GM12878 (cell line): ENCODE results near the gene PRKAG2. TPM values are rescaled to one million over a fixed set of nuclear protein-coding genes. Genes with fewer than 3 reads are reported as not detected.

Experiments used
- ATAC-seq: fragments of 200-7000 bp; cut with Tn5 transposase; 3 replicates; pipeline ENCODE4 v1.9.1; 2020; ENCODE audit warnings: mild to moderate bottlenecking, moderate library complexity
- BruUV-seq: library from RNA; stranded (reverse); fragments of 400-500 nt; replicated peaks from 2 replicates; lab custom pipeline; 2021; lab: Mats Ljungman, UMichigan
- CTCF ChIA-PET: fragments of 300-600 bp; sonication (Branson Sonifier 250); formaldehyde crosslinking; extraction: SDS; loops from one replicate; lab custom pipeline; 2021; ENCODE audit warnings: inconsistent platforms; lab: Yijun Ruan, JAX
- POLR2A ChIA-PET: fragments of 350-600 bp; formaldehyde crosslinking; extraction: SDS; loops from one replicate; lab custom pipeline; 2021; ENCODE audit warnings: inconsistent platforms; lab: Charles Lee
- RAD21 ChIA-PET: fragments of 300-600 bp; sonication (Branson Sonifier 250); formaldehyde crosslinking; loops from one replicate; lab custom pipeline; 2023; ENCODE audit warnings: antibody characterized with exemption; ENCODE audit not compliant: unreplicated experiment; lab: Charles Lee
- SMC1A ChIA-PET: fragments of 300-600 bp; sonication (Branson Sonifier 250); formaldehyde crosslinking; loops from one replicate; lab custom pipeline; 2023; ENCODE audit not compliant: unreplicated experiment, uncharacterized antibody; lab: Charles Lee
- DNase-seq: peaks from one replicate; pipeline ENCODE4 v3.0.0-alpha.2; 2011; ENCODE audit warnings: low read depth, low spot score
- FAIRE-seq: peaks from 3 replicates; lab custom pipeline; 2011; peaks lifted over from hg19 to GRCh38; lab: Jason Lieb, UNC
- H2AFZ ChIP-seq: 2 replicates; pipeline ENCODE4 v1.6.0; 2011; ENCODE audit warnings: low read depth, low read length, control low read depth; ENCODE audit not compliant: control insufficient read depth
- H3K27ac ChIP-seq: 2 replicates; pipeline ENCODE4 v1.5.1; 2011; ENCODE audit warnings: control low read depth; ENCODE audit not compliant: control insufficient read depth, insufficient read depth
- H3K27me3 ChIP-seq, 2 experiments: replicated peaks in 1 of 2; 2 replicates each; pipeline versions ENCODE4 v1.6.0 to v1.6.1; 2011; ENCODE audit warnings: low read length in 1 of 2; ENCODE audit not compliant: control insufficient read depth in 2 of 2, insufficient read depth in 2 of 2
- H3K36me3 ChIP-seq, 2 experiments: 2 replicates each; pipeline ENCODE4 v1.5.1; 2011; ENCODE audit warnings: low read length in 1 of 2; ENCODE audit not compliant: control insufficient read depth in 2 of 2, insufficient read depth in 2 of 2
- H3K4me1 ChIP-seq: 2 replicates; pipeline ENCODE4 v1.6.1; 2011; ENCODE audit warnings: mild to moderate bottlenecking, low read length, moderate library complexity, mixed read lengths; ENCODE audit not compliant: control insufficient read depth, insufficient read depth
- H3K4me2 ChIP-seq: 2 replicates; pipeline ENCODE4 v1.6.0; 2011; ENCODE audit warnings: control low read depth; ENCODE audit not compliant: control insufficient read depth, insufficient read depth
- H3K4me3 ChIP-seq: fragments of 200-600 bp; sonication (generic); 2 replicates; pipeline ENCODE4 v1.5.1; 2016
- H3K79me2 ChIP-seq: 2 replicates; pipeline ENCODE4 v1.6.0; 2011; ENCODE audit warnings: low read length; ENCODE audit not compliant: control insufficient read depth, insufficient read depth
- H3K9ac ChIP-seq: 2 replicates; pipeline ENCODE4 v1.8.0; 2011; ENCODE audit warnings: low read length, control low read depth, mixed read lengths; ENCODE audit not compliant: control insufficient read depth, insufficient read depth
- H3K9me3 ChIP-seq: replicated peaks from 3 replicates; pipeline ENCODE4 v1.5.1; 2011; ENCODE audit warnings: mild to moderate bottlenecking, low read length; ENCODE audit not compliant: control insufficient read depth, insufficient read depth
- H4K20me1 ChIP-seq: 2 replicates; pipeline ENCODE4 v1.6.0; 2011; ENCODE audit not compliant: control insufficient read depth, insufficient read depth
- CREM ChIP-seq: IDR thresholded peaks from 2 replicates; pipeline ENCODE4 v1.6.1; 2014; ENCODE audit warnings: antibody characterized with exemption, low read depth
- ZBTB33 ChIP-seq: fragments of 450-650 bp; IDR thresholded peaks from 2 replicates; pipeline ENCODE4 v1.6.1; 2017; ENCODE audit warnings: mild to moderate bottlenecking
- ZNF274 ChIP-seq: IDR thresholded peaks from one replicate; pipeline ENCODE4 v1.8.0; 2011; ENCODE audit not compliant: insufficient read length, insufficient read depth
- WGBS: methylation state at CpG from one replicate; pipeline ENCODE4 v1.1.6; 2016; ENCODE audit warnings: low lambda C conversion rate; ENCODE audit not compliant: insufficient replicate concordance, insufficient coverage; ENCODE audit errors: missing lambda C conversion rate; 5-methylcytosine and 5-hydroxymethylcytosine counted together
- in situ Hi-C: fragments of 300-500 bp; cut with MboI; formaldehyde crosslinking; loops from 9 replicates; pipeline ENCODE4 v1.14.3; 2018; ENCODE audit warnings: mixed read lengths
- intact Hi-C: fragments of 100-400 bp; cut with micrococcal nuclease; formaldehyde crosslinking; loops from one replicate; pipeline ENCODE4 v1.14.2; 2022; ENCODE audit not compliant: unreplicated experiment
- polyA plus RNA-seq, 11 experiments: library from polyadenylated mRNA; depleted of rRNA in 4 of 11; unstranded in 6 of 11; stranded (reverse) in 5 of 11; fragments of >200 nt; fragmentation: Nextera tagmentation in 4 of 11; fragmentation: Illumina TruSeq in 1 of 11; extraction: Ambion mirVana in 4 of 11; extraction: Trizol in 1 of 11; gene quantifications; 1 replicate in 1 of 11; 2 replicates in 10 of 11; pipeline versions ENCODE4 v1.2.1 to v1.2.3, GENCODE V29; 2011 to 2016; ENCODE audit warnings: inconsistent platforms in 2 of 11, missing spikeins in 2 of 11, low read depth in 1 of 11
- total RNA-seq, 4 experiments: library from RNA; depleted of rRNA in 3 of 4; stranded (reverse); fragments of >200 nt in 3 of 4; fragmentation: Illumina TruSeq in 1 of 4; extraction: Trizol in 1 of 4; gene quantifications; 2 replicates each; pipeline versions ENCODE4 v1.2.1 to v1.2.3, GENCODE V29; 2013 to 2021

PRKAG2 gene
- total and polyA plus RNA-seq, 10 of the 15 experiments (the other 5 are each of a cell fraction or from before 2014, with no cell fraction given), result 3.4 to 8.9 (median 6.8) TPM

GRCh38 chr7:151597541-151598444 lies 279.1 kb downstream of the PRKAG2 start:
- 74% methylated on average over 7 of the region's 7 CpGs for WGBS
- Histone ChIP-seq H3K27me3 (no peaks in the 10 kb centered on the region), H3K36me3 (no peaks in the 10 kb centered on the region; a peak in 2 of 4 replicates), H3K4me1 (no peaks in the 10 kb centered on the region), H4K20me1 (no peaks in the 10 kb centered on the region), H3K4me2 (no peak overlapping the region), H3K27ac (no peak overlapping the region), H2AFZ (no peak overlapping the region), H3K9ac (no peak overlapping the region), H3K9me3 (no peaks in the 10 kb centered on the region; the same call in 2 of the 3 replicates), H3K4me3 (no peak overlapping the region), H3K79me2 (no peaks in the 10 kb centered on the region)
- intact Hi-C loops, result no loop called here
- RAD21 ChIA-PET, result no interaction called here
- SMC1A ChIA-PET, result no interaction called here
- ATAC-seq (no peak), DNase-seq (no peak), FAIRE-seq (no peak)
- TF ChIP-seq ZNF274, result no peak
- no peak for TF ChIP-seq ZBTB33
- TF ChIP-seq CREM, result no peak
- no TSS peak for BruUV-seq
- in situ Hi-C loops, result no loop called here
- CTCF ChIA-PET, result no interaction called here
- POLR2A ChIA-PET, result no interaction called here
